Adrenal gland (tissue), 12 donors: Measurements from ENCODE around the gene GOLGA6L24. TPM values are rescaled to one million over a fixed set of nuclear protein-coding genes. Genes with fewer than 3 reads are reported as not detected.
"Not testable (repeated sequence)": the region's sequence is repeated elsewhere in the genome, so short reads cannot be mapped to it uniquely, and the experiment has no call there.

Experiments used
- DNase-seq, 7 donors: peaks; one replicate each; pipeline ENCODE4 v3.0.0-alpha.2; 2019 to 2020
- H3K27ac ChIP-seq, 5 donors: fragments of 200-600 bp; sonication (generic) in 4 of 5; 1 replicate in 3 of 5; 2 replicates in 2 of 5; pipeline versions ENCODE4 v1.5.1 to v1.8.0; 2016 to 2020; ENCODE audit warnings: mild to moderate bottlenecking in 1 of 5
- H3K27me3 ChIP-seq: fragments of 200-600 bp; 2 replicates; pipeline ENCODE4 v1.8.0; 2021
- H3K36me3 ChIP-seq, 2 donors: fragments of 200-600 bp; replicated peaks in 1 of 2; 1 replicate in 1 of 2; 2 replicates in 1 of 2; pipeline versions ENCODE4 v1.5.1 to v1.8.0; 2018 to 2022
- H3K4me1 ChIP-seq, 2 donors: fragments of 200-600 bp; replicated peaks in 1 of 2; 1 replicate in 1 of 2; 2 replicates in 1 of 2; pipeline versions ENCODE4 v1.5.1 to v1.8.0; 2018 to 2021
- H3K4me3 ChIP-seq, 4 donors: fragments of 200-600 bp; sonication (generic) in 3 of 4; one replicate each; pipeline ENCODE4 v1.5.1; 2016 to 2018
- H3K9me3 ChIP-seq, 3 donors: fragments of 200-600 bp; sonication (generic) in 1 of 3; replicated peaks in 1 of 3; 1 replicate in 2 of 3; 2 replicates in 1 of 3; pipeline versions ENCODE4 v1.5.1 to v1.8.0; 2016 to 2021
- WGBS, 4 donors: extraction: QIAGEN DNeasy Blood & Tissue Kit in 2 of 4; methylation state at CpG; one replicate each; pipeline versions ENCODE4 v1.1.5 to v1.1.7; 2013 to 2017; 5-methylcytosine and 5-hydroxymethylcytosine counted together
- intact Hi-C, 2 donors: fragments of 100-400 bp; cut with DNase I; formaldehyde crosslinking; loops; one replicate each; pipeline versions ENCODE4 v1.14.1 to v1.15.0; 2022 to 2023
- polyA plus RNA-seq, 3 donors: library from polyadenylated mRNA; stranded (reverse); fragments of 200-250 nt in 2 of 3; fragments of 350-450 nt in 1 of 3; fragmentation: Illumina TruSeq in 1 of 3; extraction: RNeasy Lipid Tissue Mini Kit (QIAGEN cat#74804) in 1 of 3; gene quantifications; one replicate each; pipeline ENCODE4 v1.2.3, GENCODE V29; 2013 to 2014
- small RNA-seq, 2 donors: library from RNA; depleted of rRNA; stranded (forward); fragments of <200 nt; gene quantifications; one replicate each; pipeline ENCODE3, GENCODE V24; 2016
- total RNA-seq, 9 donors: library from RNA; depleted of rRNA in 4 of 9; stranded (reverse); fragments of >200 nt in 4 of 9; fragments of 120-200 nt in 1 of 9; fragmentation: NEBNext Ultra II Directional in 1 of 9; extraction: Animal tissue kit (Norgen Biotek cat#: 25700) in 1 of 9; gene quantifications; one replicate each; pipeline versions ENCODE4 v1.1.0 to v1.2.4, GENCODE V29; 2013 to 2023
- donor health status: healthy with polysubstance abuse.
- donor health status: Bipolar disorder and iron deficiency.
- donor health status: DM: yes; HTN: yes; CAD: no.
- donor health status: DM: no; HTN: no; CAD: no.
- donor health status: DM: no; HTN: no; CAD: no.
- donor health status: DM: yes; HTN: yes; CAD: no.

GOLGA6L24 gene
- total and polyA plus RNA-seq, 12 donors, result not detected

- H3K27me3 ChIP-seq, H3K4me1 ChIP-seq, H3K27ac ChIP-seq, DNase-seq, H3K9me3 ChIP-seq, intact Hi-C loops, H3K4me3 ChIP-seq, H3K36me3 ChIP-seq: not testable (repeated sequence)
- WGBS, 4 donors, result 92 to 95% (median 93%) methylated on average over 12 to 13 of the region's 13 CpGs
Observed at GRCh38 chr15:28318122-28318521, 39.8 kb downstream of the GOLGA6L24 start.

DNA sequence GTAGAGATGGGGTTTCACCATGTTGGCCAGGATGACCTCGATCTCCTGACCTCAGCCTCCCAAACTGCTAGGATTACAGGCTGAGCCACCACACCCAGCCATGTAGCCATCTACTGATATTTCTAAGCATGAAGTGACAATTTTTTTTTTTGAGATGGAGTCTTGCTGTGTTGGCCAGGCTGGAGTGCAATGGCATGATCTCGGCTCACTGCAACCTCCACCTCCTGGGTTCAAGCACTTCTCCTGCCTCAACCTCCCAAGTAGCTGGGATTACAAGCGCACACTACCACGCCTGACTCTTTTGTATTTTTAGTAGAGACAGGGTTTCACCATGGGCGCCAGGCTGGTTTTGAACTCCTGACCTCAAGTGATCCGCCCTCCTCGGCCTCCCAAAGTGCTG, 40.9 kb downstream of the GOLGA6L24 start:
- intact Hi-C loops, H3K9me3 ChIP-seq, H3K36me3 ChIP-seq, H3K4me1 ChIP-seq, H3K27ac ChIP-seq, H3K4me3 ChIP-seq, DNase-seq, H3K27me3 ChIP-seq: not testable (repeated sequence)
- 98 to 99% (median 99%) methylated on average over 7 of the region's 7 CpGs for WGBS, 4 donors

- H3K9me3 ChIP-seq, H3K36me3 ChIP-seq, DNase-seq, H3K27me3 ChIP-seq, H3K27ac ChIP-seq, H3K4me3 ChIP-seq, intact Hi-C loops, H3K4me1 ChIP-seq: not testable (repeated sequence)
- 87 to 89% (median 88%) methylated on average over 8 to 10 of the region's 11 CpGs for WGBS, 4 donors
Observed at GRCh38 chr15:28310454-28310853, 47.4 kb downstream of the GOLGA6L24 start.

DNA sequence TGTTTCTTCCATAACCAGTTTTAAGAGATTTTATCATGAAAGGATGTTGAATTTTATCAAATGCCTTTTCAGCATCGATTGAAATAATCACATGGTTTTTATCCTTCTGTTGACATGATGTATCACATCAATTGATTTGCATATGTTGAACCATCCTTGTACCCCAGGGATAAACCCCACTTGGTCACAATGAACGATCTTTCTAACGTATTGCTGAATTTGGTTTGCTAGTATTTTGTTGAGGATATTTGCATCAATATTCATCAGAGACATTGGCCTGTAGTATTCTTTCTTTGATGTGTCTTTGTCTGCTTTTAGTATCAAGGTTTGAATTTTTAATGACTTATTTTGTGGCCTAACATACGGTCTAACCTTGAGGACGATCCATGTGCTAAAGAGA, 49.2 kb downstream of the GOLGA6L24 start:
- intact Hi-C loops, H3K36me3 ChIP-seq: not testable (repeated sequence)
- 94 to 99% (median 99%) methylated on average over 5 of the region's 5 CpGs for WGBS, 4 donors

More for the DNA sequence above, 49.2 kb downstream of the GOLGA6L24 start:
- not testable (repeated sequence) for H3K4me3 ChIP-seq, H3K4me1 ChIP-seq, DNase-seq, H3K27me3 ChIP-seq, H3K9me3 ChIP-seq, H3K27ac ChIP-seq

Small RNA genes within 50 kb of the gene (small RNA-seq; reads per million reads assigned to genes)
- 0 reads per million in 2 donors for gene AC091304.5
- gene RN7SL238P, result 0 reads per million in 2 donors

Other genes starting within 250 kb of the GOLGA6L24 start
- 10 to 100 TPM; 42.4 to 63.0 (median 53.0) TPM for gene HERC2, start 35.9 kb downstream of the GOLGA6L24 start, total RNA-seq
- 10 to 100 TPM; 24.9 to 39.8 (median 38.0) TPM for gene HERC2, start 35.9 kb downstream of the GOLGA6L24 start, polyA plus RNA-seq
- not detected for gene GOLGA8F, start 20.6 kb upstream of the GOLGA6L24 start, total RNA-seq
- not detected for gene GOLGA8F, start 20.6 kb upstream of the GOLGA6L24 start, polyA plus RNA-seq
- gene GOLGA8G, start 174.9 kb upstream of the GOLGA6L24 start, total RNA-seq, result not detected
- gene GOLGA8G, start 174.9 kb upstream of the GOLGA6L24 start, polyA plus RNA-seq, result under 1 TPM in 1 of 3 donors, not detected in 2; under 0.01 TPM
- not detected for gene GOLGA6L25, start 195.5 kb upstream of the GOLGA6L24 start, total RNA-seq
- not detected for gene GOLGA6L25, start 195.5 kb upstream of the GOLGA6L24 start, polyA plus RNA-seq